Measurements from ENCODE around the gene AFF3.
A peak's percentile ranks its signal among the peaks of the same experiment; 100 is the strongest.

The AFF3 gene

DNA sequence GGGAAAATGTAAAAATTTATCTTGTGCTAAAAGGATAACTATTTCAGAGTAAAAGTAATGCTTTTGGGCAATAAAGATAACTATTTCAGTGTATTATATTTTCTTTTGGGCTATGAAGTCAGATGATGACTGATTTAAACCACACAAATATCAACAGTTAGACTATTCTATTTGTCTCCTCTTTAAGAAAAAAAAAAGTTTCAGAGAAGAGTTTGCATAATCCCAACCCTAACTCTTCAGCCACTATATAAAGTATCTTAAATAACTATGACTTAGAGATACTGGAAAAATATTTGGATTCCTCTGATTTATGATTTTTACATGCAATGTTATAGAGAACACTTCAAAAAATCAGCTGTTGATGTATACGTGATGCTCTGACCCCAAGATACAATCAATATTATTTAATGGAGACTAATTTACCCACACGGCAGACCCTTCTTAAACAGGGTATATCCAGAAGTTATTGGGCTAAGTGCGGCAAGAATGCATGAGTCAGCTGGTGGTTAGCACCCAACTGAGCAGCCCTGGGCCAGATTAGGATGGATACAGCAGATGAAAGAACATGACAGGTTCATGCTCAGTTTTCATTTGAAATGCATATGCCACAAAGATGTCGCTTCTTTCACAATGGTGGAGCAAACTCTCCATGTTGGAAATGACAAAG is 279.0 kb downstream of the AFF3 start:
- H4K20me1 ChIP-seq (ENCODE audit: control insufficient read depth, insufficient read depth, low read depth, low read length): no peaks in the 10 kb centered on the region
- H3F3A ChIP-seq (ENCODE audit: control insufficient read depth, insufficient read depth): no peaks in the 10 kb centered on the region
- peaks cover 36% of the 10 kb centered on the region for H3K4me1 ChIP-seq (ENCODE audit: control insufficient read depth, low read length)
- TF ChIP-seq, protein P1, sequence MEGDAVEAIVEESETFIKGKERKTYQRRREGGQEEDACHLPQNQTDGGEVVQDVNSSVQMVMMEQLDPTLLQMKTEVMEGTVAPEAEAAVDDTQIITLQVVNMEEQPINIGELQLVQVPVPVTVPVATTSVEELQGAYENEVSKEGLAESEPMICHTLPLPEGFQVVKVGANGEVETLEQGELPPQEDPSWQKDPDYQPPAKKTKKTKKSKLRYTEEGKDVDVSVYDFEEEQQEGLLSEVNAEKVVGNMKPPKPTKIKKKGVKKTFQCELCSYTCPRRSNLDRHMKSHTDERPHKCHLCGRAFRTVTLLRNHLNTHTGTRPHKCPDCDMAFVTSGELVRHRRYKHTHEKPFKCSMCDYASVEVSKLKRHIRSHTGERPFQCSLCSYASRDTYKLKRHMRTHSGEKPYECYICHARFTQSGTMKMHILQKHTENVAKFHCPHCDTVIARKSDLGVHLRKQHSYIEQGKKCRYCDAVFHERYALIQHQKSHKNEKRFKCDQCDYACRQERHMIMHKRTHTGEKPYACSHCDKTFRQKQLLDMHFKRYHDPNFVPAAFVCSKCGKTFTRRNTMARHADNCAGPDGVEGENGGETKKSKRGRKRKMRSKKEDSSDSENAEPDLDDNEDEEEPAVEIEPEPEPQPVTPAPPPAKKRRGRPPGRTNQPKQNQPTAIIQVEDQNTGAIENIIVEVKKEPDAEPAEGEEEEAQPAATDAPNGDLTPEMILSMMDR (IDR thresholded peaks at IDR 0.05; ENCODE audit: low read depth, low read length, poor library complexity, severe bottlenecking): no peak
- no peak for TF ChIP-seq EZH2phosphoT487 (IDR thresholded peaks at IDR 0.05; ENCODE audit: borderline replicate concordance, low read length)
- H3K79me2 ChIP-seq (ENCODE audit: control insufficient read depth, low read length): no peaks in the 10 kb centered on the region
- H3K4me3 ChIP-seq (ENCODE audit: low read length): no peak overlapping the region
- H3K9me2 ChIP-seq (replicated peaks; ENCODE audit: control insufficient read depth, low read length): no peaks in the 10 kb centered on the region
- H3K36me3 ChIP-seq (ENCODE audit: control insufficient read depth, low read length): no peaks in the 10 kb centered on the region
- no peak overlapping the region for H3K27ac ChIP-seq (ENCODE audit: low read depth, low read length)
- H3K27me3 ChIP-seq (ENCODE audit: control insufficient read depth, low read length): no peaks in the 10 kb centered on the region
- H3K9me3 ChIP-seq (ENCODE audit: control insufficient read depth, insufficient read depth, low read length): no peaks in the 10 kb centered on the region
- no peak overlapping the region for H3K4me2 ChIP-seq (ENCODE audit: low read length)

DNA sequence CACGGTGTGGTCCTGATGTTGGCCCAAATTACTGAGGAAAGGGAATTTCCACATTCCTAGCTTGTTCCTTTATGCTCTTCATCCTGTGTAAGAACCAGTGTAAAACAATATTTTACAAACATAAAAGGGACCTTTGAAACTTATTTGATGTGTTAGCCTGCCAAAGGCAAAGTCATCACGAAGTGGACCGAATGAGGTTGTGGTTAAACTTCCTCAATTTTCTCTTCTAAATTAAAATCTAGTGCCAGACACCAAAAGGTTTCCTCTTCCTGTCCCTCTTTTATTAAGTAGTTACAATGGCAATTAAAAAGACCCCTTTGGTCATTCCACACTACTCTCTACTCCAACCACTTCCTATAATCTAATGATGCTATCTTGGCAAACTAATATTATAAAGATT is 279.8 kb downstream of the AFF3 start:
- H3K36me3 ChIP-seq (ENCODE audit: control insufficient read depth, low read length): no peaks in the 10 kb centered on the region
- peak overlapping the region; percentile 32 for H3K4me3 ChIP-seq (ENCODE audit: low read length)
- H3K9me2 ChIP-seq (replicated peaks; ENCODE audit: control insufficient read depth, low read length): no peaks in the 10 kb centered on the region
- H3K9me3 ChIP-seq (ENCODE audit: control insufficient read depth, insufficient read depth, low read length): no peaks in the 10 kb centered on the region
- TF ChIP-seq EZH2phosphoT487 (IDR thresholded peaks at IDR 0.05; ENCODE audit: borderline replicate concordance, low read length): no peak
- TF ChIP-seq, protein P1 (IDR thresholded peaks at IDR 0.05; ENCODE audit: low read depth, low read length, poor library complexity, severe bottlenecking): no peak
- no peak overlapping the region for H3K27ac ChIP-seq (ENCODE audit: low read depth, low read length)
- H3K79me2 ChIP-seq (ENCODE audit: control insufficient read depth, low read length): no peaks in the 10 kb centered on the region
- H3K4me2 ChIP-seq (ENCODE audit: low read length): peak overlapping the region; percentile 56
- H3F3A ChIP-seq (ENCODE audit: control insufficient read depth, insufficient read depth): no peaks in the 10 kb centered on the region
- no peaks in the 10 kb centered on the region for H3K27me3 ChIP-seq (ENCODE audit: control insufficient read depth, low read length)
- H4K20me1 ChIP-seq (ENCODE audit: control insufficient read depth, insufficient read depth, low read depth, low read length): no peaks in the 10 kb centered on the region
- H3K4me1 ChIP-seq (ENCODE audit: control insufficient read depth, low read length): peaks cover 33% of the 10 kb centered on the region

DNA sequence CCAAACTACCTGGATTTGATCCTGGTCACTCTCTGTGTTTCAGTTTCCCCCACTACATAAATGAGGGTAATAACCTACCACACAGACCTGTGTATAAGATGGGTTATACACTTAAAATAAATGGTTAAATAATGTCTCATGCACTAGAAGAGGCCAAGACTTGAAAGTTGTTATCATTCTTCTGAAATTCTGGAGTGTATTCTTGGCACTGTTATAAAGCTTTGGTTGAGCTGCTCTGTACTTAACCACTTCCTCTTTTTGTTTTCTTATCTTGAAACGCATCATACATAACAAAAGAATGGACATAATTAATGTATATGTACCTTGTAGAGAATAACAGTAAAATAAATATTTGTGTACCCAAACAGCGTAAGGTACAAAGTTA is 281.0 kb downstream of the AFF3 start:
- H3K27ac ChIP-seq (ENCODE audit: low read depth, low read length): peak overlapping the region; percentile 21
- peak overlapping the region; percentile 56 for H3K4me2 ChIP-seq (ENCODE audit: low read length)
- no peaks in the 10 kb centered on the region for H3K27me3 ChIP-seq (ENCODE audit: control insufficient read depth, low read length)
- no peaks in the 10 kb centered on the region for H3K36me3 ChIP-seq (ENCODE audit: control insufficient read depth, low read length)
- TF ChIP-seq EZH2phosphoT487 (IDR thresholded peaks at IDR 0.05; ENCODE audit: borderline replicate concordance, low read length): no peak
- TF ChIP-seq, protein P1 (IDR thresholded peaks at IDR 0.05; ENCODE audit: low read depth, low read length, poor library complexity, severe bottlenecking): no peak
- no peaks in the 10 kb centered on the region for H3F3A ChIP-seq (ENCODE audit: control insufficient read depth, insufficient read depth)
- H3K79me2 ChIP-seq (ENCODE audit: control insufficient read depth, low read length): no peaks in the 10 kb centered on the region
- no peaks in the 10 kb centered on the region for H3K9me3 ChIP-seq (ENCODE audit: control insufficient read depth, insufficient read depth, low read length)
- peak overlapping the region; percentile 42 for H3K4me3 ChIP-seq (ENCODE audit: low read length)
- H4K20me1 ChIP-seq (ENCODE audit: control insufficient read depth, insufficient read depth, low read depth, low read length): no peaks in the 10 kb centered on the region
- H3K4me1 ChIP-seq (ENCODE audit: control insufficient read depth, low read length): peaks cover 33% of the 10 kb centered on the region
- no peaks in the 10 kb centered on the region for H3K9me2 ChIP-seq (replicated peaks; ENCODE audit: control insufficient read depth, low read length)
